Neural cell (in vitro differentiated cells): Measurements from ENCODE around the gene SH3GL1.

Source experiments
- CTCF ChIP-seq: fragments of 450-650 bp; IDR thresholded peaks from 2 replicates; pipeline ENCODE4 v1.5.1; 2014; ENCODE audit warnings: antibody characterized with exemption, mild to moderate bottlenecking, moderate library complexity; ENCODE audit not compliant: poor library complexity, severe bottlenecking
- EP300 ChIP-seq: fragments of 450-650 bp; conservative IDR thresholded peaks from 2 replicates; pipeline ENCODE4 v1.6.1; 2014; ENCODE audit warnings: antibody characterized with exemption, mild to moderate bottlenecking, moderate library complexity; ENCODE audit not compliant: poor library complexity, severe bottlenecking
- EZH2 ChIP-seq: fragments of 200-600, 300-800 bp; shearing (Covaris generic), sonication (generic); IDR thresholded peaks from 2 replicates; pipeline ENCODE4 v1.6.1; 2014; ENCODE audit warnings: antibody characterized with exemption, low read length, borderline replicate concordance, mild to moderate bottlenecking; ENCODE audit not compliant: insufficient read depth, poor library complexity, severe bottlenecking
- POLR2AphosphoS5 ChIP-seq: IDR thresholded peaks from 2 replicates; pipeline ENCODE4 v1.6.1; 2012
- RAD21 ChIP-seq: fragments of 450-650 bp; conservative IDR thresholded peaks from 2 replicates; pipeline ENCODE4 v1.6.1; 2014; ENCODE audit warnings: antibody characterized with exemption, mild to moderate bottlenecking, moderate library complexity
- REST ChIP-seq: IDR thresholded peaks from 2 replicates; pipeline ENCODE4 v1.6.1; 2012; ENCODE audit warnings: borderline replicate concordance
- SMC3 ChIP-seq: fragments of 450-650 bp; conservative IDR thresholded peaks from 2 replicates; pipeline ENCODE4 v1.6.1; 2014; ENCODE audit warnings: antibody characterized with exemption, mild to moderate bottlenecking, moderate library complexity; ENCODE audit not compliant: poor library complexity
- TAF1 ChIP-seq: IDR thresholded peaks from 2 replicates; pipeline ENCODE4 v1.6.1; 2012; ENCODE audit warnings: low read depth

DNA sequence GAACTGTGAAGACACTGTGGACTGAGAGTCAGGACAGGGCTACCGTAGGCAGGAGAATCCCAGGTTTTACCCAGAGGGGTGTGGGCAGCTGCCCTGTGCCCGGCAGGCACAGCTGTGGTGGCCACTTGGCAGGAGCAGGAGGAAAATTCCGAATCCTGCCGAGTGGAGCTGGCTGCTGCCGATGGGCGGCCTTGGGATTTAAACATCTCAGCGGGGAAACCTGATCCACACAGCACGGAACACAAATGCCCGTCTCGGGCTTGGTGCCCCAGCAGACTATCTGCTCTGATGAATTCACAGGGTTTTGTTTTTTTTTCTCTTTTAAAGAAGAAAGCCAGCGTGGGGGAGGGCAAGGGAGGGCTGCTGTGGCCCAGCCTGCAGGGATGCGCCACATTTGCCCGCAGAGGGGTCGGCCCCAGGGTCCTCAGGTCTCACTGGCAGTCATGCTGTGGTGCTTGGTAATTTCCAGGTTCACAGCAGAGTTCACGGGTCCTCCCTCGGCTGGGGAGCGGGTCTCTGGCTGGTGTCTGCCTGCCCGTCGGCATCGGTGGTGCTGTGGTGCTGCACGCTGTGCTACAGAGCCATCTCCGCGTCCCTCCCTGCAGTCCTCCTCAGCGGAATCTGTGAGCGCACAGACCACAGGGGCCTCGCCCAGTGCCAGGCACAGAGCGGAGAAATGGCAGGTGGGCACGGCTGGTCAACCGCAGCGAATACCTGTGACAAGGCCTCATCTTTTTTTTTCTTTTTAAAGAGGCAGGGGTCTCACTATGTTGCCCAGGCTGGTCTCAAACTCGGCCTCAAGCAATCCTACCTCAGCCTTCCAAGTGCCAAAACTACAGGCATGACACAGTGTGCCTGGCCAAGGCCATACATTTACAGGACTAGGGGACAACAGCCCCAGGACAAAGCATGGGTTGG, 28.8 kb downstream of the SH3GL1 start:
- no peak for TF ChIP-seq EP300
- no peak for TF ChIP-seq POLR2AphosphoS5
- no peak for TF ChIP-seq SMC3
- no peak for TF ChIP-seq TAF1
- no peak for TF ChIP-seq CTCF
- TF ChIP-seq RAD21 = no peak
- no peak for TF ChIP-seq REST
- TF ChIP-seq EZH2 = no peak
